Keratinocyte (primary cell): ENCODE data around the gene MRPL57. TPM values are rescaled to one million over a fixed set of nuclear protein-coding genes. Genes with fewer than 3 reads are reported as not detected.
"Not testable (repeated sequence)": the region's sequence is repeated elsewhere in the genome, so short reads cannot be mapped to it uniquely, and the experiment has no call there.

ENCODE experiments used
- DNase-seq: peaks from one replicate; pipeline ENCODE4 v3.0.0-alpha.2; 2011; ENCODE audit warnings: low read depth, missing footprints, low spot score
- FAIRE-seq: peaks from 2 replicates; lab custom pipeline; 2011; peaks lifted over from hg19 to GRCh38; lab: Jason Lieb, UNC
- H2AFZ ChIP-seq: 2 replicates; pipeline ENCODE4 v1.6.0; 2012; ENCODE audit warnings: low read length, control low read depth, inconsistent platforms; ENCODE audit not compliant: control insufficient read depth
- H3K27ac ChIP-seq: 2 replicates; pipeline ENCODE4 v1.5.1; 2011; ENCODE audit warnings: low read length; ENCODE audit not compliant: control insufficient read depth, insufficient read depth
- H3K27me3 ChIP-seq: 3 replicates; pipeline ENCODE4 v1.6.0; 2011; ENCODE audit warnings: low read length; ENCODE audit not compliant: control insufficient read depth, insufficient read depth; ENCODE audit errors: extremely low read depth
- H3K36me3 ChIP-seq, 2 experiments: 2 replicates in 1 of 2; 3 replicates in 1 of 2; pipeline ENCODE4 v1.5.1; 2011; ENCODE audit warnings: low read length in 2 of 2, mild to moderate bottlenecking in 1 of 2; ENCODE audit not compliant: control insufficient read depth in 2 of 2, insufficient read depth in 2 of 2; ENCODE audit errors: extremely low read depth in 1 of 2
- H3K4me1 ChIP-seq: 3 replicates; pipeline ENCODE4 v1.5.1; 2011; ENCODE audit warnings: low read length; ENCODE audit not compliant: control insufficient read depth, insufficient read depth; ENCODE audit errors: extremely low read depth
- H3K4me2 ChIP-seq: 3 replicates; pipeline ENCODE4 v1.6.0; 2011; ENCODE audit warnings: low read depth, low read length; ENCODE audit not compliant: control insufficient read depth, insufficient read depth; ENCODE audit errors: extremely low read depth
- H3K4me3 ChIP-seq, 3 experiments: fragments of 200-600 bp in 1 of 3; sonication (generic) in 1 of 3; 2 replicates in 2 of 3; 3 replicates in 1 of 3; pipeline ENCODE4 v1.5.1; 2011 to 2016; ENCODE audit warnings: low read length in 3 of 3, mild to moderate bottlenecking in 3 of 3, control low read depth in 2 of 3, inconsistent platforms in 1 of 3, low read depth in 1 of 3, mixed read lengths in 1 of 3, mixed run types in 1 of 3, moderate library complexity in 1 of 3; ENCODE audit not compliant: control insufficient read depth in 2 of 3, insufficient read depth in 2 of 3; ENCODE audit errors: extremely low read depth in 1 of 3
- H3K79me2 ChIP-seq: 2 replicates; pipeline ENCODE4 v1.6.0; 2012; ENCODE audit warnings: low read length; ENCODE audit not compliant: control insufficient read depth, insufficient read depth
- H3K9ac ChIP-seq: 3 replicates; pipeline ENCODE4 v1.6.0; 2011; ENCODE audit warnings: low read length; ENCODE audit not compliant: control insufficient read depth, insufficient read depth; ENCODE audit errors: extremely low read depth
- H3K9me1 ChIP-seq: 3 replicates; pipeline ENCODE4 v1.6.0; 2011; ENCODE audit warnings: low read length; ENCODE audit not compliant: control insufficient read depth, insufficient read depth; ENCODE audit errors: extremely low read depth
- H3K9me3 ChIP-seq: 2 replicates; pipeline ENCODE4 v1.5.1; 2012; ENCODE audit warnings: low read depth, low read length; ENCODE audit not compliant: control insufficient read depth
- H4K20me1 ChIP-seq: 3 replicates; pipeline ENCODE4 v1.6.0; 2011; ENCODE audit warnings: low read length; ENCODE audit not compliant: control insufficient read depth, insufficient read depth; ENCODE audit errors: extremely low read depth
- CTCF ChIP-seq, 3 experiments: IDR thresholded peaks in 1 of 3; conservative IDR thresholded peaks in 1 of 3; optimal IDR thresholded peaks in 1 of 3; 2 replicates in 2 of 3; 3 replicates in 1 of 3; pipeline versions ENCODE3 to v1.5.1; 2011; ENCODE audit warnings: low read length in 3 of 3, mild to moderate bottlenecking in 3 of 3, moderate library complexity in 2 of 3, control low read depth in 1 of 3, inconsistent platforms in 1 of 3; ENCODE audit not compliant: insufficient read depth in 2 of 3; ENCODE audit errors: extremely low read depth in 1 of 3
- EZH2 ChIP-seq: IDR thresholded peaks from one replicate; pipeline ENCODE4 v1.6.1; 2012; ENCODE audit warnings: inconsistent platforms, mild to moderate bottlenecking, low read length, moderate library complexity
- dilution Hi-C: fragments of 300-500 bp; cut with MboI; formaldehyde crosslinking; loops from one replicate; pipeline ENCODE4 v1.7.0; 2020; ENCODE audit warnings: low sequenced_read_pairs; ENCODE audit not compliant: extremely low pct_ligation_motif_present
- polyA plus RNA-seq, 5 experiments: library from polyadenylated mRNA; depleted of rRNA in 3 of 5; stranded (reverse) in 3 of 5; stranded (forward) in 1 of 5; unstranded in 1 of 5; fragments of >200 nt; gene quantifications; 1 replicate in 1 of 5; 2 replicates in 3 of 5; 3 replicates in 1 of 5; pipeline versions ENCODE4 v1.2.1 to v1.2.3, GENCODE V29; 2011 to 2012; ENCODE audit warnings: missing spikeins in 2 of 5, low read depth in 1 of 5, low replicate concordance in 1 of 5

MRPL57 gene
- polyA plus RNA-seq, 1 donor (not counting 4 experiments of a cell fraction or from before 2014, with no cell fraction given) = 18.3 TPM

GRCh38 chr13:21212138-21212775 is 35.8 kb downstream of the MRPL57 start:
- H3K4me1 ChIP-seq = no peaks in the 10 kb centered on the region
- H3K4me3 ChIP-seq = no peak overlapping the region
- no peaks in the 10 kb centered on the region for H3K9me1 ChIP-seq
- no peak overlapping the region for H3K9ac ChIP-seq
- H3K9me3 ChIP-seq = no peaks in the 10 kb centered on the region
- no peaks in the 10 kb centered on the region for H3K27me3 ChIP-seq
- no peaks in the 10 kb centered on the region for H3K79me2 ChIP-seq
- no peak overlapping the region for H3K27ac ChIP-seq
- no peak overlapping the region for H2AFZ ChIP-seq
- H3K36me3 ChIP-seq = no peaks in the 10 kb centered on the region
- FAIRE-seq (no peak), DNase-seq (no peak)
- H4K20me1 ChIP-seq = no peaks in the 10 kb centered on the region
- TF ChIP-seq CTCF (optimal IDR thresholded peaks at IDR 0.05 in 1 of 3, IDR thresholded peaks at IDR 0.05 in 1 of 3, conservative IDR thresholded peaks at IDR 0.05 in 1 of 3; ENCODE audit: extremely low read depth in 1 of 3, insufficient read depth in 2 of 3, low read length in 3 of 3) (no peak), EZH2 (no peak)
- dilution Hi-C loops = no loop called here
- H3K4me2 ChIP-seq = no peak overlapping the region

- H3K4me1 ChIP-seq, H3K79me2 ChIP-seq, H4K20me1 ChIP-seq, H3K36me3 ChIP-seq, H3K27me3 ChIP-seq, FAIRE-seq, H3K4me3 ChIP-seq, H2AFZ ChIP-seq, H3K9me3 ChIP-seq, DNase-seq, H3K27ac ChIP-seq, dilution Hi-C loops, H3K9ac ChIP-seq, H3K4me2 ChIP-seq, H3K9me1 ChIP-seq: not testable (repeated sequence)
Measured at GRCh38 chr13:21215419-21215818, 39.0 kb downstream of the MRPL57 start.

- no peak overlapping the region for H3K4me3 ChIP-seq
- H3K27ac ChIP-seq = no peak overlapping the region
- H3K36me3 ChIP-seq = no peaks in the 10 kb centered on the region
- H3K9me1 ChIP-seq = no peaks in the 10 kb centered on the region
- H2AFZ ChIP-seq = peak overlapping the region; percentile 62
- no peak for DNase-seq
- no peak for TF ChIP-seq CTCF (optimal IDR thresholded peaks at IDR 0.05 in 1 of 3, IDR thresholded peaks at IDR 0.05 in 1 of 3, conservative IDR thresholded peaks at IDR 0.05 in 1 of 3; ENCODE audit: extremely low read depth in 1 of 3, insufficient read depth in 2 of 3, low read length in 3 of 3)
- no peak for TF ChIP-seq EZH2
- dilution Hi-C loops = no loop called here
- no peaks in the 10 kb centered on the region for H3K79me2 ChIP-seq
- FAIRE-seq = no peak
- H3K4me1 ChIP-seq = no peaks in the 10 kb centered on the region
- H3K27me3 ChIP-seq = no peaks in the 10 kb centered on the region
- peak overlapping the region; percentile 12 for H3K4me2 ChIP-seq
- H3K9ac ChIP-seq = no peak overlapping the region
- no peaks in the 10 kb centered on the region for H3K9me3 ChIP-seq
- no peaks in the 10 kb centered on the region for H4K20me1 ChIP-seq
Measured at GRCh38 chr13:21216332-21216731, 39.9 kb downstream of the MRPL57 start.
